ENCODE data around the gene CLPX.
"Not testable (repeated sequence)": the region's sequence is repeated elsewhere in the genome, so short reads cannot be mapped to it uniquely, and the experiment has no call there.

DNA sequence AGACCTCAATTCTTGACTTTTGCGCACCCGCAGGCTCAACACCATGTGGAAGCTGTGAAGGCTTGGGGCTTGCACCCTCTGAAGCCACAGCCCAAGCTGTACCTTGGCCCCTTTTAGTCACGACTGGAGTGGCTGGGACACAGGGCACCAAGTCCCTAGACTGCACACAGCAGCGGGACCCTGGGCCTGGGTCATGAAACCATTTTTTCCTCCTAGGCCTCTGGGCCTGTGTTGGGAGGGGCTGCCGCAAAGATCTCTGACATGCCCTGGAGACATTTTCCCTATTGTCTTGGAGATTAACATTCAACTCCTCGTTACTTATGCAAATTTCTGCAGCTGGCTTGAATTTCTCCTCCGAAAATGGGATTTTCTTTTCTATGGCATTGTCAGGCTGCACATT is 48.1 kb downstream of the CLPX start:
- TF ChIP-seq, protein P1, sequence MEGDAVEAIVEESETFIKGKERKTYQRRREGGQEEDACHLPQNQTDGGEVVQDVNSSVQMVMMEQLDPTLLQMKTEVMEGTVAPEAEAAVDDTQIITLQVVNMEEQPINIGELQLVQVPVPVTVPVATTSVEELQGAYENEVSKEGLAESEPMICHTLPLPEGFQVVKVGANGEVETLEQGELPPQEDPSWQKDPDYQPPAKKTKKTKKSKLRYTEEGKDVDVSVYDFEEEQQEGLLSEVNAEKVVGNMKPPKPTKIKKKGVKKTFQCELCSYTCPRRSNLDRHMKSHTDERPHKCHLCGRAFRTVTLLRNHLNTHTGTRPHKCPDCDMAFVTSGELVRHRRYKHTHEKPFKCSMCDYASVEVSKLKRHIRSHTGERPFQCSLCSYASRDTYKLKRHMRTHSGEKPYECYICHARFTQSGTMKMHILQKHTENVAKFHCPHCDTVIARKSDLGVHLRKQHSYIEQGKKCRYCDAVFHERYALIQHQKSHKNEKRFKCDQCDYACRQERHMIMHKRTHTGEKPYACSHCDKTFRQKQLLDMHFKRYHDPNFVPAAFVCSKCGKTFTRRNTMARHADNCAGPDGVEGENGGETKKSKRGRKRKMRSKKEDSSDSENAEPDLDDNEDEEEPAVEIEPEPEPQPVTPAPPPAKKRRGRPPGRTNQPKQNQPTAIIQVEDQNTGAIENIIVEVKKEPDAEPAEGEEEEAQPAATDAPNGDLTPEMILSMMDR (conservative IDR thresholded peaks at IDR 0.05; ENCODE audit: low read depth, low read length): not testable (repeated sequence)
- not testable (repeated sequence) for TF ChIP-seq EZH2phosphoT487 (IDR thresholded peaks at IDR 0.05; ENCODE audit: borderline replicate concordance, low read length)

All from PC-3 (cell line).